Metanephros (tissue), 1 donor: ENCODE results near the gene CCDC160. TPM values are rescaled to one million over a fixed set of nuclear protein-coding genes. Genes with fewer than 3 reads are reported as not detected.

Experiments used
- total RNA-seq: library from RNA; depleted of rRNA; stranded (reverse); fragments of >200 nt; gene quantifications from one replicate; pipeline ENCODE4 v1.2.3, GENCODE V29; 2014

Gene CCDC160
- 3.0 TPM for total RNA-seq

DNA sequence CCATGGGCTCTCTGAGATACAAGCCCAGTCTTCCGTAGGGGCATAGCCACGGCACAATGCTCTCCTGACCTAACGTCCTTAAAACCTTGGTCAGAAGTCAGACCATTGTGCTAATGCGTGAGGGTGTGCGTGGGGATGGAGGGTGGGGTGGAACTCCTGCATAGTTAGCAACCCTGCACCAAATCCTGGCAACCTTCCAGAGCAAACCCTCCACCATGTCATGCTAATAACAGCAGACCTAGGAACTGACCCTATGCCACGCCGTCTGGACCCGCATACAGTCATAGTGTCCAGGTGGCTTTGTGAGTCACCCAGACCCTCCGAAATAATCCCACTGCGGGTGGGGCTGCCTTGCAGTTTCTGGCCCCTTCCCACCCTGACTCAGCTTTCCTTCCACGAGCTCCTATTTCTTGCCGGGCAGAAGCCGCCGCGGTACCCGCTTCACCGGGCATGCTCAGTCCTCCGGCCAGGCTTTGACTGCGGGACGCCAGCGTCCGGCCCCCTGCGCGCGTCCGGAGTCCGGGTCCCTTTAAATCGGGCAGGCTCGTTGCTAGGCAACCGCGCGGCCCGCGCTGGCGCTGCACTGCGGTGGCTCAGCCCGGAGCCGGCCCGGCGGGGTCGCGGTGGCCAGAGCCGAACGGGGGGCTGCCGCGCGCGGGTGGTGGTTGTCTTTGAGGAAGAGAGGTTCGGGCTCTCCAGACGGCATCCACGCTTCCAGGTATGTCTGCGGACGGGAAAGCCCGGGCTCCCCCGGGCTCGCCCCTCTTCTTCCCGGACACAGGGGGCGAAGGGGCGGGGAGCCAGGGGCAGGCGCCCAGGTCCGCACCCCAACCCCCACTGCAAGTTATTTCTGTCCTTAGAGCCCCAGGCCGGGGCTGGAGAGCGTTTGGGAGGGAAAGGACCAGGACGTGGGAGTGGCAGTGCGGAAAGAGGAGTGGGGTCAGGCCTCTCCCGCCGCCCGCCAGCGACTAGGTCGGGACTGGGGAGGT, at the start of gene CCDC160:
TSS of gene CCDC160 (plus strand) at position 557 of the 989 bp plus-strand sequence. CDS start 7,619 bp downstream, outside the sequence.

Other genes starting within 250 kb of the CCDC160 start
- gene PHF6, start 136.1 kb downstream of the CCDC160 start, total RNA-seq = 31.9 TPM
- gene HPRT1, start 223.0 kb downstream of the CCDC160 start, total RNA-seq = 14.5 TPM